HCT116 (cell line): ENCODE data around the gene MYLK. TPM values are rescaled to one million over a fixed set of nuclear protein-coding genes. Genes with fewer than 3 reads are reported as not detected.

Source experiments
- ATAC-seq: fragments of 200-7000 bp; cut with Tn5 transposase; 2 replicates; pipeline ENCODE4 v1.9.1; 2020; ENCODE audit warnings: mild to moderate bottlenecking, moderate library complexity
- BruUV-seq: library from RNA; stranded (reverse); fragments of 400-500 nt; replicated peaks from 2 replicates; lab custom pipeline; 2021; lab: Mats Ljungman, UMichigan
- CTCF ChIA-PET: fragments of 300-600 bp; sonication (Branson Sonifier 250); formaldehyde crosslinking; loops from one replicate; lab custom pipeline; 2021; ENCODE audit warnings: antibody characterized with exemption; lab: Charles Lee
- POLR2A ChIA-PET: fragments of 300-600, 350-600 bp; sonication (Branson Sonifier 250); formaldehyde crosslinking; loops from one replicate; lab custom pipeline; 2021; ENCODE audit warnings: antibody characterized with exemption; lab: Charles Lee
- RAD21 ChIA-PET, 2 experiments: fragments of 300-600 bp; sonication (Branson Sonifier 250); formaldehyde crosslinking; loops; one replicate each; lab custom pipeline; 2023; ENCODE audit warnings: low total read pairs in 2 of 2; ENCODE audit not compliant: uncharacterized antibody in 2 of 2, unreplicated experiment in 2 of 2, low non-redundant PET in 1 of 2; lab: Charles Lee
- DNase-seq: peaks from one replicate; pipeline ENCODE4 v3.0.0-alpha.2; 2010; ENCODE audit warnings: low read depth, low spot score
- H2AFZ ChIP-seq: fragments of 200-600 bp; shearing (Covaris generic), sonication (generic); 2 replicates; pipeline ENCODE4 v1.6.1; 2017; ENCODE audit warnings: low read depth, mixed run types, mixed read lengths, antibody characterized with exemption, low read length; ENCODE audit not compliant: poor library complexity, severe bottlenecking
- H3K27ac ChIP-seq: 2 replicates; pipeline ENCODE4 v1.5.1; 2012; ENCODE audit warnings: low read depth, low read length
- H3K27me3 ChIP-seq: fragments of 200-600 bp; sonication (generic); 2 replicates; pipeline ENCODE4 v1.6.1; 2016; ENCODE audit warnings: mixed run types, low read length, mixed read lengths; ENCODE audit not compliant: insufficient read depth
- H3K36me3 ChIP-seq, 2 experiments: fragments of 200-500 bp in 1 of 2; fragments of 200-600 bp in 1 of 2; sonication (Bioruptor generic) in 1 of 2; sonication (generic) in 1 of 2; 2 replicates each; pipeline versions ENCODE4 v1.5.1 to v1.6.1; 2014 to 2016; ENCODE audit warnings: low read length in 2 of 2, inconsistent platforms in 1 of 2, mixed read lengths in 1 of 2, mixed run types in 1 of 2; ENCODE audit not compliant: insufficient read depth in 2 of 2, control insufficient read depth in 1 of 2
- H3K4me1 ChIP-seq, 2 experiments: fragments of 200-600 bp in 1 of 2; sonication (generic) in 1 of 2; 2 replicates each; pipeline versions ENCODE4 v1.5.1 to v1.6.1; 2012 to 2017; ENCODE audit warnings: low read length in 2 of 2, inconsistent platforms in 1 of 2, mild to moderate bottlenecking in 1 of 2, mixed read lengths in 1 of 2, mixed run types in 1 of 2, moderate library complexity in 1 of 2; ENCODE audit not compliant: insufficient read depth in 2 of 2, control insufficient read depth in 1 of 2
- H3K4me2 ChIP-seq: fragments of 200-600 bp; sonication (generic); 2 replicates; pipeline ENCODE4 v1.6.1; 2017; ENCODE audit warnings: mixed run types, low read length, mixed read lengths
- H3K4me3 ChIP-seq, 2 experiments: fragments of 200-600 bp in 1 of 2; sonication (generic) in 1 of 2; replicated peaks in 1 of 2; 2 replicates each; pipeline ENCODE4 v1.5.1; 2011 to 2016; ENCODE audit warnings: low read length in 2 of 2, control low read depth in 1 of 2, low read depth in 1 of 2, mild to moderate bottlenecking in 1 of 2, mixed read lengths in 1 of 2, mixed run types in 1 of 2
- H3K79me2 ChIP-seq: fragments of 200-600 bp; sonication (generic); 2 replicates; pipeline ENCODE4 v1.6.1; 2017; ENCODE audit warnings: mild to moderate bottlenecking, mixed run types, low read length, moderate library complexity, mixed read lengths; ENCODE audit not compliant: insufficient read depth
- H3K9ac ChIP-seq: fragments of 200-600 bp; sonication (generic); 2 replicates; pipeline ENCODE4 v1.6.1; 2016; ENCODE audit warnings: low read length, mixed read lengths
- H3K9me2 ChIP-seq: fragments of 200-600 bp; sonication (generic), shearing (Covaris generic); 2 replicates; pipeline ENCODE4 v1.6.1; 2017; ENCODE audit warnings: mixed run types, mild to moderate bottlenecking, moderate library complexity; ENCODE audit not compliant: insufficient read depth
- H3K9me3 ChIP-seq, 2 experiments: fragments of 200-500 bp in 1 of 2; fragments of 200-600 bp in 1 of 2; sonication (Bioruptor generic) in 1 of 2; sonication (generic) in 1 of 2; 2 replicates each; pipeline ENCODE4 v1.6.1; 2014 to 2017; ENCODE audit warnings: low read length in 2 of 2, mixed read lengths in 2 of 2, inconsistent platforms in 1 of 2, low read depth in 1 of 2, mild to moderate bottlenecking in 1 of 2, mixed run types in 1 of 2, moderate library complexity in 1 of 2; ENCODE audit not compliant: control insufficient read depth in 1 of 2, insufficient read depth in 1 of 2
- H4K20me1 ChIP-seq: fragments of 200-600 bp; sonication (generic), shearing (Covaris generic); 2 replicates; pipeline ENCODE4 v1.6.1; 2017; ENCODE audit warnings: mixed run types, mild to moderate bottlenecking, moderate library complexity; ENCODE audit not compliant: insufficient read depth
- CBX3 ChIP-seq: IDR thresholded peaks from 2 replicates; pipeline ENCODE4 v1.6.1; 2012; ENCODE audit warnings: low read depth
- CEBPB ChIP-seq: IDR thresholded peaks from 2 replicates; pipeline ENCODE4 v1.6.1; 2012; ENCODE audit warnings: low read depth
- EGR1 ChIP-seq: IDR thresholded peaks from 2 replicates; pipeline ENCODE4 v1.6.1; 2012; ENCODE audit warnings: low read depth
- ELF1 ChIP-seq: IDR thresholded peaks from 2 replicates; pipeline ENCODE4 v1.6.1; 2012; ENCODE audit warnings: low read depth, borderline replicate concordance
- EZH2 ChIP-seq: fragments of 200-600 bp; sonication (generic); IDR thresholded peaks from 2 replicates; pipeline ENCODE4 v1.6.1; 2017; ENCODE audit warnings: antibody characterized with exemption, mixed run types
- EZH2phosphoT487 ChIP-seq: fragments of 200-600 bp; IDR thresholded peaks from 2 replicates; pipeline ENCODE4 v1.6.1; 2018; ENCODE audit warnings: antibody characterized with exemption, borderline replicate concordance
- FOSL1 ChIP-seq: IDR thresholded peaks from 2 replicates; pipeline ENCODE4 v1.6.1; 2012; ENCODE audit warnings: low read depth
- JUND ChIP-seq: IDR thresholded peaks from 2 replicates; pipeline ENCODE4 v1.6.1; 2012
- POLR2A ChIP-seq: IDR thresholded peaks from 2 replicates; pipeline ENCODE4 v1.7.0; 2011; ENCODE audit warnings: borderline replicate concordance; ENCODE audit not compliant: insufficient read depth, insufficient read length; ENCODE audit errors: extremely low read depth
- POLR2AphosphoS5 ChIP-seq: IDR thresholded peaks from 2 replicates; pipeline ENCODE4 v1.6.1; 2011; ENCODE audit warnings: mild to moderate bottlenecking, low read depth, low read length, moderate library complexity
- RAD21 ChIP-seq: IDR thresholded peaks from 2 replicates; pipeline ENCODE4 v1.6.1; 2012; ENCODE audit warnings: low read depth, mild to moderate bottlenecking
- YY1 ChIP-seq: IDR thresholded peaks from 2 replicates; pipeline ENCODE4 v1.6.1; 2011; ENCODE audit warnings: low read length, low read depth, moderate library complexity, mild to moderate bottlenecking; ENCODE audit not compliant: insufficient replicate concordance; ENCODE audit errors: extremely low read depth
- ZFX ChIP-seq: fragments of 450-650 bp; IDR thresholded peaks from 2 replicates; pipeline ENCODE4 v1.6.1; 2017
- ZNF274 ChIP-seq: fragments of 200-500 bp; sonication (Bioruptor generic); IDR thresholded peaks from 2 replicates; pipeline ENCODE4 v1.6.1; 2014; ENCODE audit warnings: mild to moderate bottlenecking, low read depth, low read length, inconsistent platforms
- intact Hi-C: fragments of 100-400 bp; cut with micrococcal nuclease; formaldehyde crosslinking; loops from 2 replicates; pipeline ENCODE4 v1.10.0; 2022
- total RNA-seq: library from RNA; stranded (reverse); gene quantifications from one replicate; pipeline ENCODE4 v1.2.1, GENCODE V29; 2021; ENCODE audit not compliant: unreplicated experiment
- TF ChIP-seq, protein P1 (sequence below): IDR thresholded peaks from 2 replicates; pipeline ENCODE4 v1.6.1; 2012
- TF ChIP-seq, protein P2 (sequence below), 3 experiments: fragments of 200-600 bp in 1 of 3; sonication (generic) in 1 of 3; IDR thresholded peaks in 2 of 3; conservative IDR thresholded peaks in 1 of 3; 2 replicates each; pipeline ENCODE4 v1.5.1; 2012 to 2017; ENCODE audit warnings: low read depth in 2 of 3, low read length in 2 of 3, antibody characterized with exemption in 1 of 3, borderline replicate concordance in 1 of 3, control low read depth in 1 of 3, mild to moderate bottlenecking in 1 of 3, mixed read lengths in 1 of 3, mixed run types in 1 of 3, moderate library complexity in 1 of 3; ENCODE audit not compliant: insufficient read depth in 1 of 3

The MYLK gene
- total RNA-seq, 1 experiment from 2014 or later: 3.8 TPM

DNA sequence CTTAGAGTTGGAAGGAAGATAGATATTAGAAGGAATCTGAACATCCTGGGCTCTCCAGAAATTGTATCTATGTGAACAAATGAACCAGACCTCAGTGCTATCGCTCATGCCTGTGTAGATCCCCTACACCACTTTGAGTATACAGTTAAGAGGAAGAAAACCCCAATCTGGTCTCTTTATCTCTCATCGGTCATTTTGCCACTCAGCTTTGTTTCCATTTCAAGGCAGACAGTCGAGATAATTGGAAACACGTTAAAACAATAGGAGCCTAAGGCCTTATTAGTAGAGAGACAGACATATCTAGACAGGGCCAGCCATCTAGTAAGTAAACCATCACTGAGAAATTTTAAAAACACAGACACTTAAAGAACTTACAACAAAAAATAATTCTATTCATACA lies 101.6 kb downstream of the MYLK start:
- Histone ChIP-seq H3K9me2 (no peaks in the 10 kb centered on the region), H3K9me3 (no peaks in the 10 kb centered on the region), H3K27ac (no peak overlapping the region), H3K4me1 (no peaks in the 10 kb centered on the region), H3K9ac (no peak overlapping the region), H2AFZ (no peak overlapping the region), H4K20me1 (no peaks in the 10 kb centered on the region), H3K27me3 (no peaks in the 10 kb centered on the region), H3K4me2 (no peak overlapping the region), H3K79me2 (no peaks in the 10 kb centered on the region), H3K36me3 (no peaks in the 10 kb centered on the region), H3K4me3 (no peak overlapping the region)
- TF ChIP-seq ELF1: no peak
- TF ChIP-seq, protein P1, sequence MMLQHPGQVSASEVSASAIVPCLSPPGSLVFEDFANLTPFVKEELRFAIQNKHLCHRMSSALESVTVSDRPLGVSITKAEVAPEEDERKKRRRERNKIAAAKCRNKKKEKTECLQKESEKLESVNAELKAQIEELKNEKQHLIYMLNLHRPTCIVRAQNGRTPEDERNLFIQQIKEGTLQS: no peak
- TF ChIP-seq EGR1: no peak
- TF ChIP-seq JUND: no peak
- no peak for TF ChIP-seq YY1
- TF ChIP-seq EZH2: no peak
- TF ChIP-seq FOSL1: no peak
- TF ChIP-seq EZH2phosphoT487: no peak
- TF ChIP-seq RAD21: no peak
- TF ChIP-seq CBX3: no peak
- TF ChIP-seq CEBPB: no peak
- TF ChIP-seq POLR2AphosphoS5: no peak
- no peak for TF ChIP-seq ZFX
- TF ChIP-seq, protein P2, sequence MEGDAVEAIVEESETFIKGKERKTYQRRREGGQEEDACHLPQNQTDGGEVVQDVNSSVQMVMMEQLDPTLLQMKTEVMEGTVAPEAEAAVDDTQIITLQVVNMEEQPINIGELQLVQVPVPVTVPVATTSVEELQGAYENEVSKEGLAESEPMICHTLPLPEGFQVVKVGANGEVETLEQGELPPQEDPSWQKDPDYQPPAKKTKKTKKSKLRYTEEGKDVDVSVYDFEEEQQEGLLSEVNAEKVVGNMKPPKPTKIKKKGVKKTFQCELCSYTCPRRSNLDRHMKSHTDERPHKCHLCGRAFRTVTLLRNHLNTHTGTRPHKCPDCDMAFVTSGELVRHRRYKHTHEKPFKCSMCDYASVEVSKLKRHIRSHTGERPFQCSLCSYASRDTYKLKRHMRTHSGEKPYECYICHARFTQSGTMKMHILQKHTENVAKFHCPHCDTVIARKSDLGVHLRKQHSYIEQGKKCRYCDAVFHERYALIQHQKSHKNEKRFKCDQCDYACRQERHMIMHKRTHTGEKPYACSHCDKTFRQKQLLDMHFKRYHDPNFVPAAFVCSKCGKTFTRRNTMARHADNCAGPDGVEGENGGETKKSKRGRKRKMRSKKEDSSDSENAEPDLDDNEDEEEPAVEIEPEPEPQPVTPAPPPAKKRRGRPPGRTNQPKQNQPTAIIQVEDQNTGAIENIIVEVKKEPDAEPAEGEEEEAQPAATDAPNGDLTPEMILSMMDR (IDR thresholded peaks at IDR 0.05 in 2 of 3, conservative IDR thresholded peaks at IDR 0.05 in 1 of 3; ENCODE audit: borderline replicate concordance in 1 of 3, insufficient read depth in 1 of 3, low read depth in 2 of 3, low read length in 2 of 3): no peak
- TF ChIP-seq POLR2A: no peak
- TF ChIP-seq ZNF274: no peak
- DNase-seq (no peak), ATAC-seq (no peak)
- ChIA-PET CTCF (no interaction called here), RAD21 (no interaction called here), POLR2A (no interaction called here)
- BruUV-seq: no TSS peak
- intact Hi-C loops: no loop called here
